DMS79 (cell line): Measurements from ENCODE around the gene PPA1.
"Not testable (repeated sequence)": the region's sequence is repeated elsewhere in the genome, so short reads cannot be mapped to it uniquely, and the experiment has no call there.

Experiments
- DNase-seq: peaks from one replicate; lab custom pipeline; 2025; lab: John Stamatoyannopoulos, UW

The PPA1 gene

GRCh38 chr10:70212277-70212676, 21.0 kb downstream of the PPA1 start:
- no peak for DNase-seq

DNA sequence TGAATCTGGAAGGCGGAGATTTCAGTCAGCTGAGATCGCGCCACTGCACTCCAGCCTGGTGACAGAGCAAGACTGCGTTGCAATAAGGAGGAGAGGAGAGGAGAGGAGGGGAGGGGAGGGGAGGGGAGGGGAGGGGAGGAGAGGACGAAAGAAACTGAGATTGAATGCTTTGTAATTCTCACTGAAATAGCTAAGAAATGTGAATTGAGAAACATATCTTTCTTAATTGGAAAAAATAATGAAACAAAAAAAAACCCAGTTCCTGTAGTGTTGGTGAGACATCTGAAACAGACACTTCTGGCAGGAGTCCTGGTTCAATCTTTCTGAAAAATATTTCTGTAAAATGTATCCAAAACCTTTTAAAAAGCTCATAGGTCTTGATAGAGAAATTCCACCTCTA, 26.5 kb downstream of the PPA1 start:
- DNase-seq: no peak

- no peak for DNase-seq
Observed at GRCh38 chr10:70201105-70201504, 32.1 kb downstream of the PPA1 start.

DNA sequence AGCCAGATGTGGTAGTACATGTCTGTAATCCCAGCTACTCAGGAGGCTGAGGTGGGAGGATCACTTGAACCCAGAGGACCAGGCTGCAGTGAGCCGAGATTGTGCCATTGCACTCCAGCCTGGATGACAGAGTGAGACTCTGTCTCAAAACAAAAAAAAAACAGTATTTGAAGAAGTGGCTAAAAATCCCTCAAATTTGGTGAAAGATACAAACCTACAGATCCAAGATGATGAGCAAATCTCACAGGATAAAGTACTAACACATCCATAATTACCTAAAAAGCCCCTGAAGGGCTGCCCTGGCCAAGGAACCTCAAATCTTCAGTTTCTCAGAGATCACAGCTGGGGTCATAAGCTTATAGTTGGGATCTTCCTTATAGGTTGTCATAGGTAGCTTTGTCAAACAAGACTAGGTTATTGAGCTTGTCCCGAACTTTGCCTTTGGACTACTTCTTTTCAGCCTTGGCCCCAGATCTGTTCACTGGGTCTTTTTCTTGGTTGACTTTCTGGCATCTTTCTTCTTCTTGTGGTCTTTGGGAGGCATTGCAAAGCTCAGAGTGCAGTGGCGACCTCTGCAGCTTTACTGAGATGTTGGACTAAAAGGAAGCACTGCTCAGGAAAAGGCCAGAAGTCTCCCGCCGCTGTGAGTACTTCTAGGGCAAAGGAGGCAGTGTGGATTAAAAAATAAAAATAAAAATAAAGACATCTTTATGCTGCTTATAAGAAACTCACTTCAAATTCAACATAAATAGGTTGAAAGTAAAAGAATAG, 34.3 kb downstream of the PPA1 start:
- DNase-seq: no peak

- DNase-seq: no peak
Observed at GRCh38 chr10:70197235-70197945, 35.8 kb downstream of the PPA1 start.

DNA sequence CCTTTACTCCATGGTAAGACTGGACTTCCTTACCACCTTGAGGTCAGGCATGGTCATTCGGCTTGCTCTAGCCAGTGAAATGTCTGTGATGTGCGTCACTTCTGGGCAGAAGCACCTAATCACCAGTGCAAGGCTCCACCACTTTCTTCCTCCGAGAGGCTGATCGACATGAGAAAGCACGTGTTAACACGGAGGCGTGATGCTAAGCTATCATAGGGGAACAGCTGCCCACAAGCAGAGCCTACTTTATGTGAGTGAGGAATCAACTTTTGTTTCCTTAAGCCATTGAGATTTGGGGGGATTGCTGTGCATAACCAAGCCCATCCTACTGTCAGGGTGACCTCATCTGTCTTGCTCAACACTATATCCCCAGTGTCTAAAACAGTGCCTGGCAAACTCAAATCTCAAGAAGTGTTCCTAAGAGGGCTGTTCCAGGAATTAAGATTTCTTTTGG, 39.8 kb downstream of the PPA1 start:
- DNase-seq: no peak

DNA sequence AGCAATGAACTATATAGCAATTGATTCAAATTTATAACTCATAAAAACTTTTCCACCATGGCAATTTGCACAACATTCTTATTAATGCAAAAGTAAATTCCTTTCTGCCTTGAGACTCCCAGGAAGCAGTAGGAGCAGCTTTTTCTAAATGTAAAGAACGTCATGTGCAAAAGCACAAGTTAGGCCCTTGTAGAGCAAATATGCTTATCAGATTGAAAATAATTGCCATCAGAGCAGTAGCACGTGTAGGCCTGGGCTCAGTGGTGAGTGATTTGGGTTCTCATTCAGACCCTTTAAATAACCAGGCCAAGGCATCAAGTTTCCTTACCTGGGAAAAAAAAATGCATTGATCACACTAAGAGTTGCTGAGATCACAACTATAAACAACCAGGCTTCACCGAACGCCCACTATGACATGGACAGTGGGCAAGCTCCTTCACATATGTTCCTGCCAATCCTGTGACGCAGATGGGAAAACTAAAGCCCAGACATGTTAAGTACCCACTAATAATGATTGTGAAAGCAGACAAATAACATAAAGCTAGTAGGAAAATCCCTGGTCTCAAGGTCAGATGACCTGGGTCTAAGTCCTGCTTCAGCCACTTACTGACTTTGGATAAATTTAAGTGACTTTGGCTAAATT, 40.8 kb downstream of the PPA1 start:
- DNase-seq: no peak

DNA sequence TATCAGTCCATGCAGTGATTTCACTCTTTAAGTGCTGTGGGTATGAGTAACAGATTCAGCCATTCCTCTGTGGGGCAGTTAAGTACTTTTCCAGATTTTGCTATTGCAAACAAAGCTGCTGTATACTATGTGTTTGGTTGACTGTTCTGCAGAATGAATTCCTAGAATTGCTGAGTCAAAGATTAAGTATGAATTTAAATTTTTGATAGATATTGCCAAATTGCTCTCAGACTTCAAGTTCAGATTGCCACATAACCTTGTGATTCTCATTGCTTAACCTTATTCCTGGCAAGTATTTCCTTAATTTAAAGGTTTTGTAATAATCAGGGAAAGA, 41.3 kb downstream of the PPA1 start:
- DNase-seq: no peak

DNA sequence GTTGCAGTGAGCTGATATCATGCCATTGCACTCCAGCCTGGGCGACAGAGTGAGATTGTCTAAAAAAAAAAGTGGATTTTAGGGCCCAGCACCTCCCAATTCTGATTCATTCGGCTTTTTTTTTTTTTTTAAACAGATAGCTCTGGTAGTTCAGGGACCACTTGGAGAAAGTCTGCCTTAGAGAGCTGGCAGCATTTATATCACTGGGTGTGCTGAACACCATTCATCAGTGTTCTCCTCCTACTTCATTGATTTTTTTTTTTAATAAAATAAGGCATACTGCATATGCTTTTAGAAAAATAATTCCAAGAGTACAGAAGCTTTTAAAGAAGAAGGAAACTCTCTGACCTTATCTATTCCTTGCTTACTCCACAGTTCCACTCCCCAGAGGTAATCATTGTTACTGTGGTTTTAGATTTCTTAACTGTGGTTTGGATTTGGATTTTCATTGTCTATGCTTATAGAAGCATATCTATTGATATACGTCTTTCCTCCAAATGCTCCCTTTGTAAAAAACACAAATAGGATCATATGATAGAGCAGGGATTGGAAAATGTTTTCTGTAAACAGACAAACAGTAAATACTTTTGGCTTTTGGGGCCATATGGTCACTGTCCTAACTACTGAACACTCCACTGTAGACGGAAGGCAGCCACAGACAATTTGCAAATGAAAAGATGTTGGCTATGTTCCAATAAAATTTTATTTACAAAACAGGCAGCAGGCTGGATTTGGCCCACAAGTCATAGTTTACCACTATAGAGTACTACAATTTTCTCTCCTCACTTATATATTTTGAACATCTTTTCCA, 41.9 kb downstream of the PPA1 start:
- DNase-seq: no peak

DNA sequence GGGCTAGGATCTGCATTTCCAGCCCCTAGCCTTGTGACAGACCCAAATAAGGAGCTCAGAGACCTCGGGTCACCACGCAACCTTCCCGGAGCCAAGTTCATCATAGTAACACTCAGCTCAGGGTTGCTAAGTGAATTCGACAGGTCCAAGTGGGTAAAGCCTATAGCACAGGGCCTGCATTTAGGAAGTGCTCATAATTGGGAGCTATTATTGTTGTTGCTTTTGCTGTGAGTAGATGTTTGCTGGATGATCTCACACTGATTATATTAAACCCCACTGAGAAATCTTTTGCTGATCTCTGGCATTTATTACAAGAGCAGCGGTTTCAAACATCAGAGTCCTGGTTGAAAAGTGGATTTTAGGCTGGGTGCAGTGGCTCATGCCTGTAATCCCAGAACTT, 42.6 kb downstream of the PPA1 start:
- no peak for DNase-seq

DNA sequence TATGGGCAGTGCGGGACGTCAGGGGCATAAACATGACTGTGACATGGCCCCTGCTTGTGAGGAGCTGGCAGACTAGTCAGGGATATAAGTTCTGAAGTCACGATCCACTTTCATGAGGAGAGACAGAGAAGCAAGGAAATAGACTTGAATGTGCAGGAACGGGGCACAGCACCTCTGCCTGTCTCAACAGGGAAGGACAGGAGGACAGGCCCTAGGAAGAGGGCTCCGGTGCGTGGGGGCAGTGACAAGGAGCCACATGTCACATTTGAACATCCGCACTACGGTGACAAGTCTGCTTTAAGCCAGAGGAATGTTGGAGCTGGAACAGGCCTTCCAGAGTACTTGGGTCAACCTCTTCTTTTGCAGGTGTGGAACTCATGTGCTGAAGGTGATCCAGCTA, 43.1 kb downstream of the PPA1 start:
- DNase-seq: no peak

- no peak for DNase-seq
Observed at GRCh38 chr10:70188768-70189167, 44.5 kb downstream of the PPA1 start.

DNA sequence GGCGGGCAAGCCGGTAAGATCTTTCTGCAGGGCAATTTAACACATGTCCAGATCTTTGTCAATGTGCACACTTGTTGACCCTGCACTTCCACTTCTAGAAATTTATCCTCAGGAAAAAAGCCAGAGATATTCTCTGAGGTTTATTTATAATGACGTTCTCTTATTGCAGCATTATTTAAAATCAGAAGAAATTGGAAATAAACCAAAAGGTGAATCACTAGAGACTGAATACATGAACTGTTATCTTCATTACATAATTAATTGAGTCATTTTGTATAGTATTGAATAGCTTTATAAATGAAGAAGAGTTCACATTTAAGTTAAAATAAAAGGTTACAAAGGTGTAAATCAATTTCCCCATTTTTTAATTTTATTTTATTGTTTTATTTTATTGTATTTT, 46.7 kb downstream of the PPA1 start:
- DNase-seq: no peak

DNA sequence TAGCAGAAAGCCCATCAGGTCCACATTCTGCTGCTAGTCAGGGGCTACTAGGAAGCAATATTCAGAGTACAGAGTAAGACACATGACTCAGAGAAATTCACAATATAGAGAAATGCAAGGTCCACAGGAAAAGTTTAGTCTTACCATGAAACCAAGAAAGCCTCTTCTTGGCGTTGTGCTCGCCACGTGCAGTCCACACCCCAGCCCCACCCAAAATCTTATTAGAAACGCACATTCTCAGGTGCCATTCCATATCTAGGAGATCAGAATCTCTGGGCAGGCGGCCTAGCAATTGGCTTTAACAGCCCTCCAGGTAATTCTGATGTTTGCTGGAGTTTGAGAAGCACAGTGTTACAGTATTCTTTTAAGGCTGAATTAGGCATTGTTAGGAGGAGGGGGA, 47.1 kb downstream of the PPA1 start:
- DNase-seq: no peak

DNA sequence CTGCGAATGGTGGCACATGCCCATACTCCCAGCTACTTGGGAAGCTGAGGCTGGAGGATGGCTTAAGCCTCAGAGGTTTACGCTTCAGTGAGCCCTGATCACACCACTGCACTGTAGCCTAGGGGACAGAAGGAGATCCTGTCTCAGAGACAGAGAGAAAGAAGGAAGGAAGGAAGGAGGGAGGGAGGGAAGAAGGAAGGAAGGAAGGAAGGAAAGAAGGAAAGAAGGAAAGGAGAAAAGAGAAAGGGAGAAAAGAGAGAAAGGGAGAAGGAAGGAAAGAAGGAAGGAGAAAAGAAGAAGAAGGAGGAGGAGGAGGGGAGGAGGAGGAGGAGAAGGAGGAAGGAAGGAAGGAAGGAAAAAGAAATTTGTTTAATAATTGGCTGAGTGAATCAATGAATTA, 49.9 kb downstream of the PPA1 start:
- no peak for DNase-seq

DNA sequence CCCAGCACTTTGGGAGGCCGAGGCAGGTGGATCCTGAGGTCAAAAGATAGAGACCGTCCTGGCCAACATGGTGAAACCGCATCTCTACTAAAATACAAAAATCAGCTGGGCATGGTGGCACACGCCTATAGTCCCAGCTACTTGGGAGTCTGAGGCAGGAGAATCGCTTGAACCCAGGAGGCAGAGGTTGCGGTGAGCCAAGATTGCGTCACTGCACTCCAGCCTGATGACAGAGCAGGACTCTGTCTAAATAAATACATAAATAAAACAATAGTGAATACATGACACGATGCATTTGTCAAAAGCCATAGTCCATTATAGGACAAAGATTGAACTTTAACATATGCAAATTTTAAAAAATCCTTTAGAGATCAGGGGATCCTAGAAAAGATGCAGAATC, 54.0 kb downstream of the PPA1 start:
- not testable (repeated sequence) for DNase-seq

DNA sequence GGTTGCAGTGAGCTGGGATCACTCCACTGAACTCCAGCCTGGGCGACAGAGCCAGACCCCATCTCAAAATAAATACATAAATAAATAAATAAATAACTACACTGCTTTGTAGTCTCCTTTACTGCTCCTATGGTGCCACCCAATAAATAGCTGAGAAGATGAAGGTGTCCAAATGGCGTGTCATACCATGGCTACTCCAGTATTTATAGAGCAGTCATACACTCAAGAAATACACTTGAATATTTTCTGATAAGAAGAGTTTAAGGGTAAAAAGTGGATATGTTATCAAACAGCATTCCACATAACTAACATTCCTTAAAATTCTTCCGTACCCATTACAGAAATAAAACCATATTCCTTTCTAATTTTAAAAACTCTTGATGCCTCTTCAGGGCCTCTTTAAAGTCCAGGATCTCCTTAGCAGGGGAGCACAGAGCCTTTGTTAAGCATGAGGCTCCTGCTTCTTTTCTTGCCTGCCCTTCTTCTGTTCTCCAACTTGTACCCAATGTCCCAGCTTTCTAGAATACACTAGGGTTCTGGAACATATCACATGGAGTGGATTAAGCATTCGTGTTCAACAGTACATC, 55.0 kb downstream of the PPA1 start:
- DNase-seq: no peak

GRCh38 chr10:70176441-70176840, 56.8 kb downstream of the PPA1 start:
- no peak for DNase-seq

DNA sequence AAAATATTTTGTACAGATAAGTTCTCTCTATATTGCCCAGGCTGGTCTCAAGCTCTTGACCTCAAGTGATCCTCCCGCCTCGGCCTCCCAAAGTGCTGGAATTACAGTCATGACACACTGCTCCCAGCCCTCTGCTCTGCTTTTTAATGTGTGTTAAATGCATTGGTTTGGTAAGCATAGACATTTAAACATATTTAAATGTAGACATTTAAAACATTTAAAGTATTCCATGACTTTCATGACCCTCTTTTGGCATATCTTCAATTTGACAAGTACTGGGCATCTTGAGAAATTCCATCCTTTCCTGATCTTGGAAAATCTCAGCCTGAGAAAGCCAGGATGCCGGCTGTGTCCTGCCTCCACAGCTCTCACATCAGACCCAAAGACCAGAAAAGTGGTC, 57.7 kb downstream of the PPA1 start:
- no peak for DNase-seq

DNA sequence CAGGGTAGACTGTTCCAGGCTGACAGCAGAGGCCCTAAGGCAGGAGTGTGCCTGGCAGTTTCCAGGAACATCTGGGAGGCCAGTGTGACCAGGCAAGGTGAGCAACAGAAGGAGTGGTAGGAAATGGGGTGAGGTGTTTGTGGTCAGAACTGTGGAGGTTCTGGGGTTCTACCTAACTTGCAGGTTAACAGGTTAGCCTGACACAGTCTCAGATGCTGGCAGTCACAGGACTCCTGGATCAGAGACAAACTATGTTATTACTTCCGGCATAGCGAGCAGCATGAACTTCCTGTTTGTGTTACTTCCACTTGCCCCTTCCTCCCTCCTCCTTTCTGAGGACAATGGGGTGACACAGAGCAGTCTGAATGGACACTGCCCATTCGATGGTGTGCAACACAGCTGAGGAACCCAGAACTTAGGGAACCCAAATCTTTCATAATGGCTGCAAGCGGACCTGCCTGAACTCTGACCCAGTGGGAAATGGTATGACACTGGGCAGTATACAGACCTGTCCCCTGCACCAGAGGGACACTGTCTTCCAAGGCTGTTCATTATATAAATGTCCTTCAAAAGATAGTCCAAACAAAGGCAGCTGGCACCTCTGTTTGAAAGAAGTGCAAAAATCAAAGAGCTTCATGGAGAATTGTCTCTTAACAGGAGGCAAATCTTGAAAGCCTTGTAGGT, 59.0 kb downstream of the PPA1 start:
- DNase-seq: no peak

GRCh38 chr10:70169649-70170364, 63.4 kb downstream of the PPA1 start:
- DNase-seq: no peak
